ENCODE data around the gene RASA3. TPM values are rescaled to one million over a fixed set of nuclear protein-coding genes. Genes with fewer than 3 reads are reported as not detected.

RASA3 gene
- total RNA-seq, 2 experiments from 2014 or later: 3.6 to 17.9 TPM

DNA sequence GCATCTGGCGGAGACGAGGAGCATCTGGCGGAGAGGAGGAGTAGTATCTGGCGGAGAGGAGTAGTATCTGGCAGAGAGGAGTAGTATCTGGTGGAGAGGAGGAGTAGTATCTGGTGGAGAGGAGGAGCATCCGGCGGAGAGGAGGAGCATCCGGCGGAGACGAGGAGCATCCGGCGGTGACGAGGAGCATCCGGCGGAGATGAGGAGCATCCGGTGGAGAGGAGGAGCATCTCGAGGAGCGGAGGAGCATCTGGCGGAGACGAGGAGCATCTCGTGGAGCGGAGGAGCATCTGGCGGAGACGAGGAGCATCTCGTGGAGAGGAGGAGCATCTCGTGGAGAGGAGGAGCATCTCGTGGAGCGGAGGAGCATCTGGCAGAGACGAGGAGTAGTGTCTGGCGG, 177.2 kb downstream of the RASA3 start:
- no peaks in the 10 kb centered on the region for H3K79me2 ChIP-seq (ENCODE audit: insufficient read depth, low read depth, low read length)
- TF ChIP-seq, protein P1, sequence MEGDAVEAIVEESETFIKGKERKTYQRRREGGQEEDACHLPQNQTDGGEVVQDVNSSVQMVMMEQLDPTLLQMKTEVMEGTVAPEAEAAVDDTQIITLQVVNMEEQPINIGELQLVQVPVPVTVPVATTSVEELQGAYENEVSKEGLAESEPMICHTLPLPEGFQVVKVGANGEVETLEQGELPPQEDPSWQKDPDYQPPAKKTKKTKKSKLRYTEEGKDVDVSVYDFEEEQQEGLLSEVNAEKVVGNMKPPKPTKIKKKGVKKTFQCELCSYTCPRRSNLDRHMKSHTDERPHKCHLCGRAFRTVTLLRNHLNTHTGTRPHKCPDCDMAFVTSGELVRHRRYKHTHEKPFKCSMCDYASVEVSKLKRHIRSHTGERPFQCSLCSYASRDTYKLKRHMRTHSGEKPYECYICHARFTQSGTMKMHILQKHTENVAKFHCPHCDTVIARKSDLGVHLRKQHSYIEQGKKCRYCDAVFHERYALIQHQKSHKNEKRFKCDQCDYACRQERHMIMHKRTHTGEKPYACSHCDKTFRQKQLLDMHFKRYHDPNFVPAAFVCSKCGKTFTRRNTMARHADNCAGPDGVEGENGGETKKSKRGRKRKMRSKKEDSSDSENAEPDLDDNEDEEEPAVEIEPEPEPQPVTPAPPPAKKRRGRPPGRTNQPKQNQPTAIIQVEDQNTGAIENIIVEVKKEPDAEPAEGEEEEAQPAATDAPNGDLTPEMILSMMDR (conservative IDR thresholded peaks at IDR 0.05; ENCODE audit: low read length): no peak
- TF ChIP-seq EZH2phosphoT487 (IDR thresholded peaks at IDR 0.05; ENCODE audit: borderline replicate concordance, low read depth, low read length): no peak
- POLR2A ChIA-PET: no interaction called here
- 0 out of 2 replicates have a peak, but pooled peaks cover 5% of the 10 kb centered on the region for H3K9me3 ChIP-seq (ENCODE audit: low read length)
- no peak overlapping the region for H3K4me3 ChIP-seq (ENCODE audit: low read depth, low read length, poor library complexity, severe bottlenecking)
- intact Hi-C loops (cut with micrococcal nuclease; ENCODE audit: unreplicated experiment): no loop called here
- H3K27ac ChIP-seq (ENCODE audit: low read depth, low read length, poor library complexity, severe bottlenecking): no peak overlapping the region
- no TSS peak for BruUV-seq (replicated peaks)
- no peaks in the 10 kb centered on the region for H3K4me1 ChIP-seq (ENCODE audit: insufficient read depth, low read length, poor library complexity, severe bottlenecking)
- CTCF ChIA-PET (ENCODE audit: unreplicated experiment): no interaction called here
- H3K4me2 ChIP-seq (ENCODE audit: low read length): no peak overlapping the region
- H3K36me3 ChIP-seq (ENCODE audit: insufficient read depth, low read length): no peaks in the 10 kb centered on the region
- no peaks in the 10 kb centered on the region for H4K20me1 ChIP-seq (ENCODE audit: insufficient read depth, low read length)
- no peak overlapping the region for H2AFZ ChIP-seq (ENCODE audit: low read length)
- H3K9me2 ChIP-seq (ENCODE audit: insufficient read depth, low read length): no peaks in the 10 kb centered on the region
- no peak for DNase-seq (ENCODE audit: low spot score)

DNA sequence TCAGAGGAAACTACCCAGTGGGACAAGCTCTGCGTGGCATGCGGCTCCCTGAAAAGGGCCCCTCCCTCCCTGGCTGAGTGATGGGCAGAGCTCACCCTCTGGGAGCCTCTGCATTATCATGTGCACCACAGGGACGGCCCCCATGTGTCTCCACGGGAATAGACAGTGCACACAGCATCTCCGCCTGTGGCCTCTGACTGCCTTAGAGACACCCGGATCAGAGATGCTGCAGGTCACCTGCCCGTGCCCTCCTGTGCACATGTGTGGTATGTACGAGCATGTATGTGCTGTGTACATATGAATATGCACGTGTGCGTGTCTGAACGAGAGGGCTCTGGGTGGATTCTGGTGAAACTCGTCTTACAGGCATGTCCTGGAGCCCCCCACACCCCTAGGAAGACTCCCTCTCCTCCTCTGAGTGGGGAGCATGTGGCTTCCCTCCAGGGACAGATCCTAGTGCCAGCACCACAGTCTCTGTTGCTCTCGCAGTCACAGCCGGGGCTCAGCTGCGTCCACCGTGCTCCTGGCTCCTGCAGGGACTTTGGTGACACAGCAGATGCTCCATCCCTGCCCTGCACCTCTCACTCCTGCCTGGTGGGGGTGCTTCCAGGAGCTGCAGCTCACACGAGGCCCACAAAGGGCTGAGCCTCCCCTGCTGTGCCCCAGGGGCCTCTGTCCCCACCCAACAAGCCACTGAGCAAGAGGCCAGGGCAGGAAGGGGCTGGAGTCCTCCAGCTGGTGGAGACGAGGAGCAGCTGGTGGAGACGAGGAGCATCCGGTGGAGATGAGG, 178.2 kb downstream of the RASA3 start:
- ChIA-PET CTCF (ENCODE audit: unreplicated experiment) (no interaction called here), POLR2A (no interaction called here)
- Histone ChIP-seq H4K20me1 (ENCODE audit: insufficient read depth, low read length) (no peaks in the 10 kb centered on the region), H3K36me3 (ENCODE audit: insufficient read depth, low read length) (no peaks in the 10 kb centered on the region), H3K4me2 (ENCODE audit: low read length) (no peak overlapping the region), H3K4me3 (ENCODE audit: low read depth, low read length, poor library complexity, severe bottlenecking) (no peak overlapping the region), H3K79me2 (ENCODE audit: insufficient read depth, low read depth, low read length) (no peaks in the 10 kb centered on the region), H3K4me1 (ENCODE audit: insufficient read depth, low read length, poor library complexity, severe bottlenecking) (no peaks in the 10 kb centered on the region), H3K27ac (ENCODE audit: low read depth, low read length, poor library complexity, severe bottlenecking) (no peak overlapping the region), H2AFZ (ENCODE audit: low read length) (no peak overlapping the region), H3K9me3 (ENCODE audit: low read length) (0 out of 2 replicates have a peak, but pooled peaks cover 2% of the 10 kb centered on the region), H3K9me2 (ENCODE audit: insufficient read depth, low read length) (no peaks in the 10 kb centered on the region)
- BruUV-seq (replicated peaks): no TSS peak
- DNase-seq (ENCODE audit: low spot score): no peak
- intact Hi-C loops (cut with micrococcal nuclease; ENCODE audit: unreplicated experiment): no loop called here
- no peak for TF ChIP-seq EZH2phosphoT487 (IDR thresholded peaks at IDR 0.05; ENCODE audit: borderline replicate concordance, low read depth, low read length)
- TF ChIP-seq, protein P1 (conservative IDR thresholded peaks at IDR 0.05; ENCODE audit: low read length): no peak

DNA sequence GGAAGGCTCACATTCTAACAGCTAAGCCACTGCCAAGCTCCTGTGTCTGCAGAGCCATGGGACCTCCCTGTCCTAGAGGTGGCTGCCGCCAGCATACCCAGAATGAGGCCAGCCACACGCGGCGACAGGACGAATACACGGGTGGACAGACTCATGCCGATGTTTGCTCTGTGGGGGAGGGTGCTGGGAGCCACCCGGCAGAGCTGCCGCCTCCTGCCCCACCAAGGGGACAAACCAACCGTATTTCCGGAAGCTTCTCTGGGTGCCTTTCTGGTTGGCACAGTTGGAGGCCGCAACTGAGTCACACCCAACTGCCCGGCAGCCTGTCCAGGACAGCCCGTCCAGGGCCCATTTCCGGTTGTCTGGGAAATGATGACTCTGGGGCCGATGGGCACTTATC, 178.9 kb downstream of the RASA3 start:
- intact Hi-C loops (cut with micrococcal nuclease; ENCODE audit: unreplicated experiment): no loop called here
- POLR2A ChIA-PET: interaction anchor here (0.6 kb wide), 1 partner anchor 330 kb away, joined by 3 read pairs; no protein-coding TSS in a partner anchor
- Histone ChIP-seq H3K4me2 (ENCODE audit: low read length) (no peak overlapping the region), H3K4me3 (ENCODE audit: low read depth, low read length, poor library complexity, severe bottlenecking) (no peak overlapping the region), H3K9me3 (ENCODE audit: low read length) (no peaks in the 10 kb centered on the region), H4K20me1 (ENCODE audit: insufficient read depth, low read length) (no peaks in the 10 kb centered on the region), H3K79me2 (ENCODE audit: insufficient read depth, low read depth, low read length) (no peaks in the 10 kb centered on the region), H2AFZ (ENCODE audit: low read length) (no peak overlapping the region), H3K36me3 (ENCODE audit: insufficient read depth, low read length) (no peaks in the 10 kb centered on the region), H3K4me1 (ENCODE audit: insufficient read depth, low read length, poor library complexity, severe bottlenecking) (no peaks in the 10 kb centered on the region), H3K9me2 (ENCODE audit: insufficient read depth, low read length) (no peaks in the 10 kb centered on the region), H3K27ac (ENCODE audit: low read depth, low read length, poor library complexity, severe bottlenecking) (no peak overlapping the region)
- BruUV-seq (replicated peaks): no TSS peak
- DNase-seq (ENCODE audit: low spot score): no peak
- no peak for TF ChIP-seq EZH2phosphoT487 (IDR thresholded peaks at IDR 0.05; ENCODE audit: borderline replicate concordance, low read depth, low read length)
- TF ChIP-seq, protein P1 (conservative IDR thresholded peaks at IDR 0.05; ENCODE audit: low read length): no peak
- CTCF ChIA-PET (ENCODE audit: unreplicated experiment): no interaction called here
